ENCODE data around the gene TMEM254. TPM values are rescaled to one million over a fixed set of nuclear protein-coding genes. Genes with fewer than 3 reads are reported as not detected.
"Not testable (repeated sequence)": the region's sequence is repeated elsewhere in the genome, so short reads cannot be mapped to it uniquely, and the experiment has no call there.

Gene TMEM254, protein sequence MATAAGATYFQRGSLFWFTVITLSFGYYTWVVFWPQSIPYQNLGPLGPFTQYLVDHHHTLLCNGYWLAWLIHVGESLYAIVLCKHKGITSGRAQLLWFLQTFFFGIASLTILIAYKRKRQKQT
- total RNA-seq = 10 to 100 TPM; 18.1 to 33.7 (median 30.8) TPM
- long read RNA-seq, transcript TMEM254-205 (4 exons, 2,042 nt) = major isoform, 12 of 18 reads
- long read RNA-seq, partial matches to known transcripts = 1 of 18 reads
- long read RNA-seq, other reads (novel, unspliced or antisense) = 2 of 18 reads

DNA sequence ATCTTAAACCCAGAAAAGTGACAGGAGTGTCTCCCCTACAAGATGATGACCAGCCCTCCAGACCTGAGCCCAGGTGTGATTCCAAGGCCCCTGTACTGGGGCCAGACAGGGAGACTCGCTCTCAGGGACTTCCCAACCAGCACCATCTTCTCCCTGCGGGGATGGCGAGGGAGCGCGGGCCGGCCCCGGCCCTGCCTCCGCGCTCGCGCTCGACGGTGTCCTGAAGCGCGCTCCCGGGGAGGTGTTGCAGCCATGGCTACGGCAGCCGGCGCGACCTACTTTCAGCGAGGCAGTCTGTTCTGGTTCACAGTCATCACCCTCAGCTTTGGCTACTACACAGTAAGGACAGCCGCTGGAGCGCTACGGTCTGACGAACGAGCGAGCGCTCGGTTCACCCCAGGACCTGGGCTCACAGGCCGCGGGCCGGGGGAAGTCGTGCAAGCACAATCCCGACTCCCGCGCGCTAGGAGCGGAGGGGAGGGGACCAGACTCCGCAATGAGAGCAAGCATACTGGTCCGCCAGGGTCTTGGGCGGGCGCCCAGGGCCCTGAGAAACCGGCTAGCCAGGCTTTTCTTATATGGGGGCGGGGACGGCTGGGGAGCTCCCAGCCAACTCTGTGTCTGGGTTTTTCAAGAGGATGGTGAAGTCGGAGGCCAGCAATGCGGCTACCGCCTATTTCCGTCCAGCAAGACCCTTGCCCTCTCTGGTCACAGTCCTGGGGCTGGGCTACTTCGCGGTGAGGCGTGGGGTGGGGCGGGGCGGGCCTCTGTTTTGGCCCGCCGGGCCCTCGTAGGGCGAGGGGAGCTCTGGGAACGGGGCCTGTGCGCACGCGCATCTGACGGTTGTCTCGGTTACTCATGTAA, at the start of gene TMEM254:
Gene TMEM254, plus strand, starts transcription at position 218 of the 864 bp plus-strand sequence. Its CDS starts 35 bp downstream, at position 253.
- Histone ChIP-seq H3K9me3 (no peaks in the 10 kb centered on the region), H3K4me1 (peaks cover 0 to 7% (median 4%) of the 10 kb centered on the region in 4 donors), H3K36me3 (no peaks in the 10 kb centered on the region), H3K27me3 (no peaks in the 10 kb centered on the region), H3K27ac (peak within 1 kb of the TSS; percentile 69 to 92 (median 84)), H3K4me3 (peak within 1 kb of the TSS; percentile 71 to 77 (median 71))
- WGBS (ENCODE audit: insufficient coverage, low coverage, low lambda C conversion rate, missing lambda C conversion rate) = 0% methylated on average over 2 of the region's 64 CpGs
- TF ChIP-seq, protein P1, sequence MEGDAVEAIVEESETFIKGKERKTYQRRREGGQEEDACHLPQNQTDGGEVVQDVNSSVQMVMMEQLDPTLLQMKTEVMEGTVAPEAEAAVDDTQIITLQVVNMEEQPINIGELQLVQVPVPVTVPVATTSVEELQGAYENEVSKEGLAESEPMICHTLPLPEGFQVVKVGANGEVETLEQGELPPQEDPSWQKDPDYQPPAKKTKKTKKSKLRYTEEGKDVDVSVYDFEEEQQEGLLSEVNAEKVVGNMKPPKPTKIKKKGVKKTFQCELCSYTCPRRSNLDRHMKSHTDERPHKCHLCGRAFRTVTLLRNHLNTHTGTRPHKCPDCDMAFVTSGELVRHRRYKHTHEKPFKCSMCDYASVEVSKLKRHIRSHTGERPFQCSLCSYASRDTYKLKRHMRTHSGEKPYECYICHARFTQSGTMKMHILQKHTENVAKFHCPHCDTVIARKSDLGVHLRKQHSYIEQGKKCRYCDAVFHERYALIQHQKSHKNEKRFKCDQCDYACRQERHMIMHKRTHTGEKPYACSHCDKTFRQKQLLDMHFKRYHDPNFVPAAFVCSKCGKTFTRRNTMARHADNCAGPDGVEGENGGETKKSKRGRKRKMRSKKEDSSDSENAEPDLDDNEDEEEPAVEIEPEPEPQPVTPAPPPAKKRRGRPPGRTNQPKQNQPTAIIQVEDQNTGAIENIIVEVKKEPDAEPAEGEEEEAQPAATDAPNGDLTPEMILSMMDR (IDR thresholded peaks at IDR 0.05) = no peak
- TF ChIP-seq POLR2A (IDR thresholded peaks at IDR 0.05) = peak; percentile 72
- intact Hi-C loops (cut with DNase I) = no loop called here
- peak; percentile 93 to 94 (median 93) for DNase-seq
- peak; percentile 95 to 96 (median 96) for ATAC-seq

DNA sequence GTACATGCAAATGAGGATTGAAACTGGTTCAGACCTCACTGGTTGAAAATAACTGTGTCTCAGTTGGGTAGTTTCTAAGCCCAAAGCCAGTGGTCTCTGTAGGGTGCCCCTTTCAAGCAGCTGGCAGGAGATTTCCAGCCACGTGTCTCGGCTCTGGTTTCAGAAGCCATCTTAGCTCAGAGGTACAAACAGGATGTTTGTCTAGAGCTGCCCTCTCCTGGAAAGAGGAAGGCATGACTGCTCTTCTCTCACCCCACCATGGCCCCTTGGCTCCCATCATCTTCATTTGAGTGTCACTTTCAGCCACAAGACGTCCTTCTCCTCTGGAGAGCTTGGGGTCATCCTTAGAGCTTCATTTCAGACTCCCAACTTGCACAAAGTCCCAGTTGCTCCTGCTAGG, 49.3 kb upstream of the TMEM254 start:
- H3K4me3 ChIP-seq; H3K4me1 ChIP-seq; H3K9me3 ChIP-seq; H3K27ac ChIP-seq; H3K27me3 ChIP-seq; DNase-seq; H3K36me3 ChIP-seq; intact Hi-C loops (cut with DNase I): not testable (repeated sequence)
- 17% methylated on average over 1 of the region's 3 CpGs for WGBS (ENCODE audit: insufficient coverage, low coverage, low lambda C conversion rate, missing lambda C conversion rate)
- ATAC-seq = peak in 1 of 4 donors; percentile 28

DNA sequence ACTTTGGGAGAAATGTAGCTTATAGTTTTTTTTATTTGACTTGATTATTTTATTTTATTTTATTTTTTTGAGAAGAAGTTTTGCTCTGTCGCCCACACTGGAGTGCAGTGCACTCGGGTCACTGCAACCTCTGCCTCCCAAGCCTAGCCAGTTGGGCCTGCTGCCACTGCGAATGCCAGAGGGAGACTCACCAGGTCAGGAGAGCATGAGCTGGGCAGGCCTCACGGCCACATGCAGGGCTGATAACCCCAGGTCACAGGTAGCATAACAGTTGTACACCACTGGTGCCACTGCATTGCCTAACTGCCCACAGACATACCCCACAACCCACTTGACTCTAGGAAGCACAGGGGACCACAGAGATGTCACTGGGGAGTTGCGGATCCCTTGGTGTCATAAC, 48.6 kb upstream of the TMEM254 start:
- H3K4me3 ChIP-seq; H3K9me3 ChIP-seq; H3K4me1 ChIP-seq; intact Hi-C loops (cut with DNase I); H3K27me3 ChIP-seq; H3K27ac ChIP-seq; H3K36me3 ChIP-seq: not testable (repeated sequence)
- DNase-seq (peak in 1 of 3 donors; percentile 31), ATAC-seq (peak in 2 of 4 donors; percentile 45 to 79)
- 57% methylated on average over 5 of the region's 5 CpGs for WGBS (ENCODE audit: insufficient coverage, low coverage, low lambda C conversion rate, missing lambda C conversion rate)

DNA sequence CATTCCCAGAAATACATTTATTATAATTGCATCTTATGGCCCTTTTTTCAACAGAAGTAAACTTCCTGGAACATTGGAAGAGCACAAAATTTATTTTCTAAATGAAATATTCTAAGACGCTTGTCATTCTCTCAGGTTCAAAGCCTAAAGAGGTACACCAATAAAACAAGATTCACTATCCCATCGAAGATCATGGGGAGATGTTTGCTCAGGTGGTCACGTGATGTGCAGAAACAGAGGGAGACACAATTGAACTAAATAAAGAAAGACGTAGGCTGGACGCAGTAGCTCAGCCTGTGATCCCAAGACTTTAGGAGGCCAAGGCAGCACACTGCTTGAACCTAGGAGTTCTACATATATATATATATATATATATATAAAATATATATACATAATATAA, 46.0 kb upstream of the TMEM254 start:
- intact Hi-C loops (cut with DNase I) = no loop called here
- 92% methylated on average over 5 of the region's 5 CpGs for WGBS (ENCODE audit: insufficient coverage, low coverage, low lambda C conversion rate, missing lambda C conversion rate)
- Histone ChIP-seq H3K27me3 (no peaks in the 10 kb centered on the region), H3K36me3 (no peaks in the 10 kb centered on the region), H3K4me3 (no peak overlapping the region), H3K9me3 (no peaks in the 10 kb centered on the region), H3K4me1 (no peaks in the 10 kb centered on the region), H3K27ac (no peak overlapping the region)
- no peak for ATAC-seq
- TF ChIP-seq POLR2A (IDR thresholded peaks at IDR 0.05) = no peak
- TF ChIP-seq, protein P1 (IDR thresholded peaks at IDR 0.05) = no peak
- DNase-seq = no peak

DNA sequence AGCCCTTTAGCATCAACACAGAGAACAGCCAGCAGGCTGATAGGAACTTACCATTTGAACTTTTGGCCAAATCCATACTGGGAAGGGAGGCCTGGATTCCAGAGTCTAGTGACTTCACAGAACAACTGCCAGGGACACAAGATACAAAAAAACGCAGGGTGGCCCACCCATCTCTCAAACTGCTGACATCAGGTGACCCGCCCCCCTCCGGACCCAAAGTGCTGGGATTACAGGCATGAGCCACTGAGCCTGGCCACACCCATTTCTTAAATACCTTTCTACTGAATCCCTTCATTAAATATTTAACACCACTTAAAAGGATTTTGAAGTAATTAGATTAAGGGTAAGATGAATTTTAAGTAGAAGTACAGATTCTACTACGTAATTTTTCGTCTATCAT, 43.7 kb upstream of the TMEM254 start:
- 82% methylated on average over 5 of the region's 5 CpGs for WGBS (ENCODE audit: insufficient coverage, low coverage, low lambda C conversion rate, missing lambda C conversion rate)
- H3K36me3 ChIP-seq; H3K4me3 ChIP-seq; H3K27me3 ChIP-seq; intact Hi-C loops (cut with DNase I); H3K4me1 ChIP-seq; DNase-seq; ATAC-seq; H3K27ac ChIP-seq; H3K9me3 ChIP-seq: not testable (repeated sequence)

DNA sequence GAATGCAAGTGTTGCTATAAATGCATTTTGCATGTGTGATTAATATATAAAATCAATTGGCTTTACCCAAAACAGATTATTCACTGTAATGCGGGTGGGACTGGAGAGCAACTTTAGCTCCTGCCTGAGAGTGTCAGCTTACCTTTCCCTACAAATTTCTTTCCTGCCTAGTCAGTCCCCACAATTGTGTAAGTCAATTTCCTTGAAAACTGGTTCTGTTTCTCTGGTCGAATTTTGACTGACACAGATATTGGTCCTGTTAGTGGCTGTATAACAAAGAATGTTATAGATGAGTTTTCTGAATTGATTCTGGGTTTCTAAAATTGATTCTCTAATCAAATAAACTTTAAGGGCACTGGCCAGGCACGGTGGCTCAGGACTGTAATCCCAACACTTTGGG, 43.0 kb upstream of the TMEM254 start:
- H3K4me1 ChIP-seq; intact Hi-C loops (cut with DNase I); H3K9me3 ChIP-seq; H3K27me3 ChIP-seq; ATAC-seq; H3K36me3 ChIP-seq; H3K4me3 ChIP-seq; H3K27ac ChIP-seq; DNase-seq: not testable (repeated sequence)
- 53% methylated on average over 3 of the region's 3 CpGs for WGBS (ENCODE audit: insufficient coverage, low coverage, low lambda C conversion rate, missing lambda C conversion rate)

DNA sequence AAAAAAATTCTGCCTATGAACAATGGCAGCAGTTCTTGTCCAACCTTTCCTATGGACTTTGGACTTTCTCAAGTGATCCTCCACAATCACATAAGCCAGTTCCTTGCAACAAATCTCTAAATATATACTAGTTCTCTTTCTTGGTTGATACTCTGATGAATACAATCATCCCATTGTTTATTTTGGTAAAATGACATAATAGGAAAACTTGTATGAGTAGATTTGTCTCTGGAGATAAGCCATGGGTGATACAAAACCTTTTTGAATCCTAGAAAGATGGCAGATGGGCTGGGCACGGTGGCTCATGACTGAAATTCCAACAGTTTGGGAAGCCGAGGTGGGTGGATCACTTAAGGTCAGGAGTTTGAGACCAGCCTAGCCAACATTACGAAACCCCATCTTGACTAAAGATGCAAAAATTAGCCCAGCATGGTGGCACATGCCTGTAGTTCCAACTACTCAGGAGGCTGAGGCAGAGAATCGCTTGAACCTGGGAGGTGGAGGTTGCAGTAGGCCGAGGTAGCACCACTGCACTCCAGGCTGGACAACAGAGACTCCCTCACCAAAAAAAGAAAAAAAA, 41.5 kb upstream of the TMEM254 start:
- DNase-seq; H3K4me3 ChIP-seq; intact Hi-C loops (cut with DNase I); H3K36me3 ChIP-seq; H3K9me3 ChIP-seq; H3K4me1 ChIP-seq; H3K27me3 ChIP-seq; ATAC-seq; H3K27ac ChIP-seq: not testable (repeated sequence)
- 62% methylated on average over 4 of the region's 5 CpGs for WGBS (ENCODE audit: insufficient coverage, low coverage, low lambda C conversion rate, missing lambda C conversion rate)

DNA sequence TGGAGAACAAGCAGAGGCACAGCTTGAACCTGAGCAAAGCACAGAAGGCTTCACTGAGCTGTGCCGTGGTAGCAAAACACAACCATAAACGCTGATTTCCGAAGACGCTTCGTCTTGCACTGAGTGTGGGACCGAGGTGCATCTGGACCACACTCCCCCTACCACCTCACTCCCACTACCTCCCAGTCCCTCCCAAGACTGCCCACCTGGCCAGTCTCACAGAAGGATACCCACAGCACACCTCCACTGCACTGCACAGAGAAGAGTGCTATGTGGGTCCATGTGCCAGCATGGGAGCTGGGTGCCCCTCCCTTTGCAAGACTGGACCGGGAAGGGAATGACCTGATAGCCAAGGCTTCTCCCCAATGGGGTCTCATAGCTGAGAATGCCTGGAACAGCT, 40.2 kb upstream of the TMEM254 start:
- intact Hi-C loops (cut with DNase I); H3K4me3 ChIP-seq; ATAC-seq; H3K27ac ChIP-seq; H3K9me3 ChIP-seq; H3K4me1 ChIP-seq; H3K27me3 ChIP-seq; H3K36me3 ChIP-seq; DNase-seq: not testable (repeated sequence)
- no CpG with 5 or more reads among the region's 7 CpGs for WGBS (ENCODE audit: insufficient coverage, low coverage, low lambda C conversion rate, missing lambda C conversion rate)

All from right lobe of liver (tissue), 6 donors.